Urothelium cell line (cell line): Measurements from ENCODE around the gene GJD2.

ENCODE experiments used
- DNase-seq: peaks from one replicate; pipeline ENCODE4 v3.0.0; 2011; ENCODE audit warnings: low spot score, mixed read lengths
- FAIRE-seq: peaks from 2 replicates; lab custom pipeline; 2011; peaks lifted over from hg19 to GRCh38; lab: Jason Lieb, UNC

Gene GJD2

DNA sequence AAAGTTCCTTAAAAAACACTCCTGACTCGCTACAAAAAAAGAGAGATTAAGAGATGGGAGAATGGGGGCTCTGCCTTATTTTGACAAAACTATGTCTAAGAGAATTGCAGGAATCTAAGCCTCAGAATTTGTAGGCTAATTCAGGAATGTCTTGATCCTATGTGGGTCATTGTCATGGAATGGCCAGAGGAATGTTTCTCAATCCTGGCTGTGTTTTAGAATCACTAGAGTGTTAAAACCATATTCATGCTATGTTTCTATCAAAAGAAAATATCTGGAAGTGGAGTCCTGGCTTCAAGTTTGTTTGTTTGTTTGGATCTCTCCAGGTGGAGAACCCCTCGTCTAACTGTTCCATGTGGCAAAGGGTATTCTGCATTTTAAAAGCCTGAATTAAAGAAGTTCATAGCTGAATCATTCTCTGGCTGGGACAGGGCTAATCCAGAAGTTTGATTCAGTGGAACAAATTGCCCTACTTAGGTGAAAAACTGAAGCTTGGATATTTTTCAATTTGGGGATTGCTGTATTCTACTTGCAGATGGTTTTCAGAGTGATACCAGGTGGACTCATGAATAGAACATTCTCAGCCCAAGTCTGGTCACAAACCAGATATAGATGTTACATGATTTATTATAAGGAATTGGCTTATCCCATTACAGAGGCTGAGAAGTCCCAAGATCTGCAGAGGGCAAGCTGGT, 28.2 kb downstream of the GJD2 start:
- no peak for FAIRE-seq
- DNase-seq, result no peak

DNA sequence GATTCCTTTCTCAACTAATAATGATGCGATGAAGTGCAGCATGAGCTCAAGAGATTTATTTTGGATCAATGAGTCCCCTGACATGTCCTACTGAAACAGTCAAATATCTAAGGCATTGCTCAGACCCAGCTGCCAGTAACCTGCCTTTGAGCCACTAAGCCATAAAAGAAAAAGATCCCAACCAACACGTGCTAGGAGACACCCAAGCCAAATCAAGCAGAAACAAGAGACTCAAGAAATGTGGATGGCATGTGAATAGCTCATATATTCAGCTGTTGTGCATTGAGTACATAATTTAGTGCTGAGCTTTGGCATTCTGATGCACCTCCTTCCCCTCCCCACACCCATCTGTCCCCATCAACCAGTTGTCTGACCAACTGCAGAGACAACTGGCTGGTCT, 29.2 kb downstream of the GJD2 start:
- no peak for DNase-seq
- no peak for FAIRE-seq

DNA sequence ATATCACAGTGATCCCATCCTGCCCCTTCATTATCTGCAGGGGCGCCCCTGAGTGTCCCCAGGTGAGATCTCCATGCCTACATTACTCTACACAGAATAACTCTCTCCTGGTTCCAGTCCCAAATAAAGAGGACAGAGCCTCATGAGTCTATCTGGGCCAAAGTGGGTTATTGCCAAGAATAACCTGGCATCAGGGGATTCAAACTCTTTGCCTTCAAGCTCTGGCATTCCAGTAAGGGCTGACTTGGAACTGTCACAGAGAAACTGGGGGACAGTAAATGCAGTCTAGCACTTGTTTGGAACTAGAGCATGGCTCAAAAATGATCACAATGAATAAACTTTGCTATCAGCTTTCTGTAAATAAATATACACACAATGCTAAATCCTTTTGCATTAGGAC, 30.3 kb downstream of the GJD2 start:
- no peak for FAIRE-seq

DNA sequence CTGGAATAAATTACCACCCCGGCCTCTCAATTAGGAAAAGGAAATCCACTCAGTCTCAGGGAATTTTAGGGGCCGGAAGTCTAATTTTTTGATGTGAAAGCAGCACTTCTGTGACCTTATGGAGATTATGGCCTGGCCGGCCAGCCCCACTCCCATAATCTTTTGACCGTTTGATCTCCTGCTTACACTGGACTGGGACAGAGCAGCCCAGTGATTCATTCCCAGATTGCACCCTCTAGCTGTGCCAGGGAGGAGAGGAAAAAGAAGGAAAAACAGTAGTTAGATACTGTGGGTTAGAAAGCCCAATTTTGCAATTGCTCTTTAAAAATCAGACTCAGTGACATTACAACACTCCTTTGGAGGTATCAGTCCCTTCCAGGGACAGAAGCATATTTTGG, 32.4 kb downstream of the GJD2 start:
- DNase-seq, result peak; percentile 25
- no peak for FAIRE-seq

More for the DNA sequence above, 30.3 kb downstream of the GJD2 start:
- DNase-seq, result no peak

DNA sequence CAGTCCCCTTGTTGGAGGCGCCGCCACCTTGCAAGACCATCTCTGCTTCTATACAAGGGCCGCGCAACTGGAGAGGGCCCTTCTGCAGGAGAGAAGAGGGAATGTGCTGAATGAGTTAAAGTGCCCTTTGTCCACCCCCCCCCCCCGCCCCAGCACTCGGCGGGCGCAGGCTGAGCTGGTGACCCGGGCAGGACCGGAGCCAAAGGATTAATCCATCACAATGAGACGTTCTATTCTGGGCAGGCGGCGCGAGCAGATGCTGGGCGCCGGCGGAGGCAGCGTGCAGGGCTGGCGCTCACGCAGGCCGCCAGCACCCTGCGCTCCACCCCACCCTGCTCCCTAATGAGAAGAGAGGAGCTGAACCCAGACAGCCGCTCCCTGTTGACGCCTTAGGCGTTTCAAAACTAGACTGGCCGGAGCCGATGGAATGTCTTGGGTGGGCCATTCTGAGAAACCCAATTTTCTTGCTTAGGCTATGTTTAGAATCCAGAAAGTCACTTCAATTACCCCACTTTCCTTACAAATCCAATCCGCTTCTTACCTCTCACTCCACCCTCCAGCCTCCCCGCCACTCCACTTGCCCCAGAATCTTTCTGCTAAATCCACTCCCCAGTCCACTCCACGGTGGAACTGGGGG, 32.9 kb downstream of the GJD2 start:
- DNase-seq, result peak; percentile 51
- FAIRE-seq, result no peak

DNA sequence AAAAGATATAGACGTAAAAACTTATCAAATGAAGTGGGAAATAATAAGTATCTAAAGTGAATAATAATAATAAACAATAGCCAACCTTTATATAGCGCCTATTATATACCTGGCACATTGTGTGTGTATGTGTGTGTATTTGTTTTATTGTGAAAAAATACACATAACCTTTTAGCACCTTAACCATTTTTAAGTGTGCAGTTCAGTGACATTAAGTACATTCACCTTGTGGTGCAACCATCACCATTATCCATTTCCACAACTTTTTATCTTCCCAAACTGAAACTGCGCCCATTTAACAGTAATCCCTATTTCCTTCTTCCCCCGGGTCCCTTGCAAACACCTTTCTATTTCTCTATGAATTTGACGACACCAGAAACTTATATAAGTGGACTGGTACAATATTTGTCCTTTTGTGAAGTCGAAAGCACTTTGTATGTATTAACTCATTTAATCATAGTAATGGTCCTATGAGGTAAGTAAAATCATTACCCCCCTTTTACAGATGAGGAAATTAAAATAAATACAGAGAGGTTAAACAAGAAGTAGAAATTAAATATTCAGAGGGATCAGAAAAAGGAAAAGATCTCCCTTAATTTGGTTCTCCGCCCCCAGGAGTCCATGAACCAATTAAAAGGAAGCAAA, 33.5 kb downstream of the GJD2 start:
- FAIRE-seq (no peak), DNase-seq (no peak)

DNA sequence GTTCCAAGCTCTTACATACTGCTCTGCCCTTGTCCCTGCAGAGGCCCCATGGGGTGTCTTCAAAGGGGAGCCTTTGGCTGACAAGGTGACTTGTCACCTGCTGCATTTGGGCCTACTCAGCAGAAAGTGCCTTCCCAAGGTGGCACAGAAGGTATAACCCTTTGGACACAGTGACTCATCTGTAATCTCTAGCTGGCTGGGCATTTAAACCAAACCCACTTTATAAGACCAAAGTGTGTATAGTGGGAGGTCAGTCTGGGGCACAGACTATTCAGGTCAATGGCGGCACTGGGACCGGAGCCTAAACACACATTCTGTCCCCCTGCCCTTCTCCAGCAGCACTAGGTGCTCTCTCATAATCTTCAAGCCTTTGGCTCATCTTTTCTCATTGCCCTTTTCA, 35.1 kb downstream of the GJD2 start:
- DNase-seq, result no peak
- no peak for FAIRE-seq

DNA sequence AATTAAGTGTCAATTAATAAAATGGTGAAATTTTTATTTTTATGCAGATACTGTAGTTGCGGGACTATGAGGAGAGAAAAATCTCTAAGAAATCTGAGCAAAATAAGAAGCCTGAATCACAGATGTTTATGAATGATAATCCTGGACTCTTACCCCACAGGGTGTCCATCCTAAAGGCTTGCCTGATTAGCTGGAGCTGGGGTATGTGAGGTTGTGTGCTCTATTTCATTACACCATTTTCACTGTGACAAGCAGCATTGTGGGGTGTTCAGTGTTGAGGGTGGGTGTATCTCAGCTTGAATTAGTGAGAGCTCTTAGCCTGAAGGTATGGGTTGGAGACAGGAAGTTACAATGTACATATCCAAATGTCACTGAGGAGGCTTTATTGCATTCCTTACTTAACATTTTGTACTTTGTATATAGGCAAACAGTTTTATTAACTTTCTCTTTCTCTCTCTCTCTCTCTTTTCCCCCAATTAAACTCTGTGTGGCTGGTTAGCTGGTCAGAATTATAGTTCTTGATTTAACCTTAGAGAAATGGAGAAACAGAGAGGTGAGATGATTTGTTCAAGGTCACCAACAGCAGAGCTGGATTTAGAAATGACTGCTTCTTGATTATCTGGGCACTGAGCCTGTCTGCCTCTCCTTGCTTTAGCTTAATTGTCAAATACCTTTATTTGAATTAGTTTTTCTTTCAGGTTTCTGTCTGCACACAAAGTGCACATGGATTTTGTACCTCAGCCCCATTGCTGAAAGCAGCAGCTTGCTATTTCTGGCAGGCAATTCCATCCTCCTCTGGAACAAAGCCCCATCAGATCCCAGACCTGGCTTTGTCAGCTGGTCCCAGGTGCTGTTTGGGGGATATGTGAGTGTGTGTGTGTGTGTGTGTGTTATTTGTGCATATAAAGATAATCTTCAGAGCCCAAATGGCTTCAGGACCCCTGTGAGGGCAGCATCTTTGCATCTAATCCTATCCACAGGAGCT, 35.8 kb downstream of the GJD2 start:
- DNase-seq (no peak), FAIRE-seq (no peak)

DNA sequence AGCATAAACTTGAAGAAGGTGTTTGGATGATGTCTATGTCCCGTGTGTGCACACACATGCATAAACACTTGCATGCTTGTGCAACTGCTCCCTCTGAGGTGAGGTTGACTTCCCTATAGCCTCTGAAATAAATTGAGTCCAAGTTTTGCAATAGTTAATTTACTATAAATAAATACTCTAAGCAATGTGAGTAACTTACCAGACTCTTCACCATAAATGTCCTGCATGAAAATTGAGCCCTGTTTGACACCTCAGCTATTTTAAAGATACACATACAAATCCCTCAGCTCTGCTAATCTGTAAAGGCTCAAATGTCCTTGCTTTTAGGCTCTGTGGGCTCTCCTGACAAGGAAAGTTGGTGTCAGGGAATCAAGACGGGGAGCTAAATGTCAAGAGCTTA, 37.1 kb downstream of the GJD2 start:
- no peak for FAIRE-seq
- no peak for DNase-seq

DNA sequence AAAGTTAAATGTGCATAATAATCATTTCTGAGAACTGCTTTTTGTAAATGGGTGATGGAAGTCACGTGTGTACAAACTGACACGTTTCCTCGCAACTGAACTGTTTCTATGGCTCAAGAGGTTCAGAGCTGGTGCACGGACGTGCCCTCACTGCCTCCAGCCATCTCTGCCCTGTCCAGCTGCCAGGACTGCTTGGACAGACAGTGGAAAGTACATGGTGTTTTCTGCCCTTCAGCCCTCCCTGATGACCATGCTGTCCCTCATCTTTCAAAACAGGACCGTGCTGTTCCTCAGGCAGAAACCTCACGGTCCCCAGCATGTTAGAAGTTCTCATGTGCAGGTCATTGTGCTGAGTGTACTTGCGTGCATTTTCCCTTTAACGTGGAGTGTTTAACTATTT, 38.7 kb downstream of the GJD2 start:
- DNase-seq (no peak), FAIRE-seq (no peak)

DNA sequence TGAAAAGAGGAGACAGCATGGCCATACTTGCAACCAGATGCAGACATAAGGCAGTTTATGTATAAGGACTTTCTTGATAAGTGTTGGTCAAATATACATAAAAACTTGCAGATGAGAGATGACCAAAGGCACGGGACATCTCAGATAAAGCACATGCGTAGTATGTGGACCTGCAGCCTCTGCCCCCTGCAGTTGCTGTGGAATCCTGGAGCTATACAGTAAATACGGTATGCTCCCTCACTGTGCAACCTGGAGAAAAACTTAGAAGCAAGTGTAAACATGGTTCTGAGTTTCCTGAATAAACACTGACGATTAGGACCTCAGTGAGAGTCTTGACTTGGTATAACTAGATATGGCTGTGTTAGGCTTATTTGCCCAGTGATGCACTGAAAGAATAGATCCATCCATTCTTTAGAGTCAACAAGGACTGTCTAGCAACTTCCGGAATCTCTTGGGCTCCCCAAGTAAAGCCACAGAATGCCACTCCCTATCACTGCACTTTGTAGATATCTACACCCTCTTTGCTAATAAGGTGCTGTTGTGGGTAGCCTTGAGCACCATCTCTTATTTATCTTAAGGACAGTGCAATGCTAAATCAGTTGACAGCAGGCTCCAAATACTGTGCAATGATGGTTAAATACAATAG, 40.2 kb downstream of the GJD2 start:
- FAIRE-seq, result no peak
- DNase-seq, result no peak

DNA sequence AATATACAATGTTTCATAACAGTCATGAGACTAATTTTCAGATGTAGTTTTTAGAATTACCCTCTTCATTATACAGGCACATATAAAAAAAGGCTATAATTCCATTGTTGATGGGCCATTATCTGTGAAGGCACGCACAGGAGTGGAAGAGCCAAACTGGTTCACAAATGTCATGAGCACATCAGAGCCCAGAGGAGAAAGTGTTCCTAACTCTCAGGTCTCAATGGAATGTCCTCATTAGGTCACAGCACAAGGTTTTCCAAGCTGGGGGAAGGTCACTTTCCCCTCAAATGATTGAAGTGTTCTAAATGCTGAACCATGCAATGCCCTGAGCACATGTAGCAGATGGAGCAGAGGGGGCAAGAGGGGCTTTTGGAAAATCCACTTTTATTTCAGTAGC, 41.2 kb downstream of the GJD2 start:
- FAIRE-seq, result no peak
- no peak for DNase-seq

DNA sequence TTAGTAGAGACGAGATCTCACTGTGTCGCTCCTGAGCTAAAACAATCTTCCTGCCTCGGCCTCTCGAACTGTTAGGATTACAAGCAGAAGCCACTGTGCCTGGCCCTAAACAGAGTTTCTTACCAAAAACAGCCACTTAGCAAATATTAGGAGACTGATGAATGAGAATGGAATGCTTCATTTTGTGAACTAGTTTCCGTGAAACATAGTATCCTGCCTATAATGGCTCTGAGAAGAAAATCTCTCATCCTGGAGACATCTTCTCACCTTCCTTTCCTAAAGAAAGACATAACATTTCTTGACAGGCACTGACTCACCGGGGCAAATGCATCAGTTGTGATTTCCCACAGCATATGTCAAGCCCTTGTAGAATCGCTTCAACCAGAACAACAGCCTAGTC, 44.9 kb downstream of the GJD2 start:
- DNase-seq (no peak), FAIRE-seq (no peak)

DNA sequence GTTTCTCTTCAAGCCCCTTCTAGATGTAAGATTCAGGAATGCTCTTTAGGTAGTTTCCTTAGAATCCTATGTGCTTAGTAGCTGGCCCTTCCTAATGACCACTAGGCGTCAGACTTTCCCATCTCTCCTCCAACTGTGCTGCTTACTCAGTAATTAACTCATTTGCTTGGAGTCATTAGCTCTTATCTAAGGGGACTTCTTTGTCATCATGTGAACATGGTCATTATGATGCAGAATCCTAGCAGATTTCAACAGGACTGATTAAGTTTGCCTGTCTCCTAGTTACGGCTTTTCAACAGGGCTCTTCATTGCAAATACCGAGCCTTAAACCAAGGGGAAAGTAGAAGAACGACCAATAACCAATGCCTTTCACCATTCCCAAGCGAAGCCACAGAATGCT, 46.4 kb downstream of the GJD2 start:
- FAIRE-seq (no peak), DNase-seq (no peak)

DNA sequence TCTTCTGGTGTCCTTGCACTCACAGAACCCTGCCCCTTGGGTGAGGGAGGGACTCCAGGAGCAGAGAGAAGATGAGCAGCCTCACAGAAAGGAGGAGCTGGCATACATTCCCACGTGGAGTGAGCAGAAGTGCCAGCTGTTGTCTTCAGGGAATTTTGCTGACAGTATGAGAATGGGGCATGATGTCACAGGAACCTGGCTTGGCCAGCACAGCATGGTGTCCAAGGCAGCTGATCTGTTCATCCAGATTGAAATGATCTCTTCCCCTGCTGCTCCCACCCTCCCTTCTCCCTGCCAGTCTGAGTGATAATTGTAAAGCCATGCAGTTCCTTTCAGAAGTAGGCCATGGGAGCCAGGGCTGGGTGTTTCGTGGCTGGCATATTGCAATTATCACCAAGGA, 53.3 kb downstream of the GJD2 start:
- DNase-seq (no peak), FAIRE-seq (no peak)
